Natural killer cell treated with Interleukin-12 subunit alpha and Interleukin-12 subunit beta and Interleukin-15 and Interleukin-18, amount 100 ng/mL, for 72 hours (primary cell): ENCODE data around the gene FGF1. TPM values are rescaled to one million over a fixed set of nuclear protein-coding genes. Genes with fewer than 3 reads are reported as not detected.

Experiments
- ATAC-seq, 2 donors: fragments of 150-1000 bp; cut with Tn5 transposase in 1 of 2; sonication (Bioruptor Pico), chemical (Tn5 transposase) in 1 of 2; 2 replicates each; pipeline ENCODE4 v1.10.0; 2021
- DNase-seq: peaks from one replicate; pipeline ENCODE4 v3.0.0; 2022; ENCODE audit warnings: low spot score
- H3K27ac Mint-ChIP-seq, 2 donors: 1 replicate in 1 of 2; 2 replicates in 1 of 2; pipeline ENCODE4 v1.8.0; 2022; ENCODE audit warnings: mixed read lengths in 2 of 2, mild to moderate bottlenecking in 1 of 2, moderate library complexity in 1 of 2
- H3K27me3 Mint-ChIP-seq, 2 donors: 1 replicate in 1 of 2; 2 replicates in 1 of 2; pipeline ENCODE4 v1.8.0; 2022; ENCODE audit warnings: mixed read lengths in 2 of 2
- H3K36me3 Mint-ChIP-seq: one replicate; pipeline ENCODE4 v1.8.0; 2022; ENCODE audit warnings: mixed read lengths
- H3K4me1 Mint-ChIP-seq, 2 donors: 1 replicate in 1 of 2; 2 replicates in 1 of 2; pipeline ENCODE4 v1.8.0; 2022; ENCODE audit warnings: low read depth in 2 of 2, mixed read lengths in 2 of 2, mild to moderate bottlenecking in 1 of 2
- H3K4me3 Mint-ChIP-seq: one replicate; pipeline ENCODE4 v1.8.0; 2022; ENCODE audit warnings: mixed read lengths
- H3K9me3 Mint-ChIP-seq: 2 replicates; pipeline ENCODE4 v1.8.0; 2022; ENCODE audit warnings: mixed read lengths
- total RNA-seq, 2 donors: library from RNA; stranded (reverse); gene quantifications; one replicate each; pipeline ENCODE4 v1.2.3, GENCODE V29; 2022

Gene FGF1
- total RNA-seq, 2 donors from 2014 or later: not detected

DNA sequence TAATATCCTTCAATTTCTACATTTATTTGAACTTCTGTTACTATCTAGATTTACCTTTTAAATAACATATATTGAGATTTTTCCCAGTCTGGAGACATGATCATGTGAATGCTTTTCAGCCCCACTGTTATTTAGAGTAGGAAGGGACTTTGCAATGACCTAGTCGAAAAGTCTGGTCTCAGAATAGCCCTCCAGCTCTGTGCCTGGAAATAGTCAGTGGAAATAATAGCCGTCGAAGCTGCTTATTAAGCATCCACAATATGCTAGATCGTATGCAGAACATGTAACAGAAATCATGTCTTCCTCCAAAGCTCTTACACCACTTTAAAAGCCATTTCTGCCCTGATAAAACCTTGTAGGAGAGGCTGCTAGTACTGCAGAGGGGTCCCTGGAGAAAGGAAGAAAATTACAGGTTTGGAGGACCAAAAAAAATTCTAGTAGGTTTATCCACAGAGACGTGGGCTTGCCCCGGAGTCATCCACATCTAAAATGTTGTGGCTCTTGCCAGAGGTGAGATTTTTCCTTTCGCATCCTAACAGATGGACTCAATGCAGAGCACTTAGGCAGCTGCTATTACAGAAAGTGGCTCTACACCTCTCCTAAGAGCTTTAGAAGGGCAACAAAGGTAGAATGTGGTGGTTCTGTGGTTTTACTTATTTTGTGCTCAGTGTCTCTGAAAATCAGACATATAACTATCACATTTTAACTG, 2.5 kb upstream of the FGF1 start:
- no peak for DNase-seq
- Mint-ChIP-seq H3K27ac (no peak overlapping the region), H3K4me1 (no peaks in the 10 kb centered on the region), H3K27me3 (peaks cover 17 to 34% of the 10 kb centered on the region in 2 donors), H3K4me3 (no peak overlapping the region), H3K9me3 (no peaks in the 10 kb centered on the region), H3K36me3 (no peaks in the 10 kb centered on the region)
- no peak for ATAC-seq

DNA sequence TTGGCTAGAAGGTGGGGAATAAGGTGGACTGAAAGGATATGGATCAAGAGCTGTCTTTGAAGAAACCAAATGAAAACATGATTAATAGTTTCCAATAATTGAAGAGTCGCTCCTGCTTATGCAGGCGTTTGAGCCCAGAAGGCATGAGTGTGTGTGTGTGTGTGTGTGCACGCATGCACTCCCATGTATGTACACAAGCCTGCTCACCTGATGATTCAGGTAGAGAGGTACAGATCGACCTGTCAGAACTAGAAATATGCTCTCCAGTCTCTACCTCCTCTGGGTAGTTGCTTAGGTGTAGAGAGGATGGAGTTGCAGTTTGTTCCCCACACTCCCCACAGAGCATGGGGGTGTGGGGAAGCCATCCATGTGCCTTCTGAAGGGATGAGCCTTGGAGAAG, 1.1 kb upstream of the FGF1 start:
- Mint-ChIP-seq H3K27me3 (peaks cover 19 to 34% of the 10 kb centered on the region in 2 donors), H3K27ac (no peak overlapping the region), H3K36me3 (no peaks in the 10 kb centered on the region), H3K4me1 (no peaks in the 10 kb centered on the region), H3K9me3 (no peaks in the 10 kb centered on the region), H3K4me3 (no peak overlapping the region)
- ATAC-seq (no peak), DNase-seq (no peak)

DNA sequence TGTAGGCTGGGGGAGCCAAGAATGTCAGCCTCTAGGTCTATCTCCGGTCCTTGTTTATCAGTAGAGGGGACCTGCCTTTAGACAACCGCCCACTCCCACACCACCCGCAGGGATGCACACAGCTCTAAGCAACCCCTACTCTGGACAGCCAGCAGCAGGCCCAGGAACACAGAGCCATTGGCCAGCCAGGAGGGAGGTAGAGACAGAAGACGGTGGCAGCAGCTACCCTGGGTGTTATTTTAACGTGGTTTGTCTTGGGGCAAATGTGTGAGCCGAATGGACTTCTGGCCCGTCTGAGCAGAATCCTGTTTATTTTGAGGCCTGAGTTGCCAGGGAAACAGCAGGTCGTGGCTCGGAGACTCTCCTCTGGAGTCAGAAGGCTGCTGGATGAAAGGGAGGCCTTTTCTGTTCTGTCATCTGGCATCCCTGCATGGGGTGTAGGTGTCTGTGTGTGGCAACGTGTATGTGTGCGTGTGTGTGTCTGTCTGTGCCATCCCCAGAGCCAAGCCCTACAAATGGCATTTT, 382 bp upstream of the FGF1 start:
- Mint-ChIP-seq H3K4me1 (no peaks in the 10 kb centered on the region), H3K27ac (no peak overlapping the region), H3K4me3 (no peak overlapping the region), H3K36me3 (no peaks in the 10 kb centered on the region), H3K27me3 (peaks cover 19 to 34% of the 10 kb centered on the region in 2 donors), H3K9me3 (no peaks in the 10 kb centered on the region)
- peak; percentile 29 to 55 for ATAC-seq
- DNase-seq: no peak

DNA sequence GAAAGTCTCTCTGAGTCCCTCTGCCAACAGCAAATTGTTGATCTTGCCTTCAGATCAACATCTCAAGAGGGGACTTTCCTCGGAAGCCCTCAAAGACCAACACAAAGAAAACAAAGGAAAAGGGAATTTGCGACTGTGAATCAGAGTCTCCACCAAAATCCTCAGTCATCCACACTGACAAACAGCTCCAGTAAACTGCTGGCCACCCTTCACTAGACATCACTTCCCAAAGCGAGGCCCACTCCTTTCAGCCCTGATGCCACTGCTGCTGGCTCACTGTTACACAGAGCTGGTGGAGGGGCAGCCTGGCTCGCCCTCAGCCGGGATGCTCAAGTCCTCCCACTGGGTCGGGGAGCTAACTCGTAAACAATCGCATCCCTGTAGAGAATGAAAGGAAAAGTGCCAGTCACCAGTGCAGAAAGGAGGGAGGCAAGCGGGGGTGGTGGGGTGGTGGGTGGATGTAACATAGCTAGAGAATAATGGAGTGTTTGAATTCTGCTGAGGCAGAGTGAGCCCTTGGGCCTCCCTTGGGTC, 1.3 kb downstream of the FGF1 start:
- Mint-ChIP-seq H3K36me3 (no peaks in the 10 kb centered on the region), H3K9me3 (no peaks in the 10 kb centered on the region), H3K27me3 (peaks cover 10 to 25% of the 10 kb centered on the region in 2 donors), H3K27ac (no peak overlapping the region), H3K4me3 (no peak overlapping the region), H3K4me1 (no peaks in the 10 kb centered on the region)
- ATAC-seq (peak in 1 of 2 donors; percentile 37), DNase-seq (no peak)

DNA sequence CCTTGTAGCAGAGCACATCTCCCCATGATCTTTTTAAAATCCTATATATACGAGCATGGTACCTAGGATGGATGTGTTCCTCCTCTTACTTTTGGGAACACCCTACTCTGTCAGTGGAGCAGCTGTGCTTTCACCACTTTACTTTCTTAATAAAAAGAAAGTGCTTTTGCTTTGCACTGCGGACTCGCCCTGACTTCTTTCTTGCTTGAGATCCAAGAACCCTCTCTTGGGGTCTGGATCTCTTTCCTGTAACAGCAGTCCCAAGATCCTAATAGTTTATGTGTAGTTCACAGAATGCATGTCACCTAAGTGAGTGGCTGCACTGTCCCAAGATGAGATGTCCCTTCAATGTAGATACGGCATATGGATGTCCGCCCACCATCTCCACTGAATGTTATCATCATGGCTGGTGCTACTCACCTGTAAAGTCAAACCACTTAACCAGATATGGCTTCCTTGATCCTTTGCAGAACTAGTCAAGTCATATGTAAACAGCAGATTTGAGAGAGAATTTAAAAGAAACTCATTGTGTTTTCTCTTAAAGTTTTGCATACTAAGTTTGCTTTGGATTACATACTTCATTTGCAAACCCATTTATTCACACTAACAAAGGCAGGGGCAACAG, 1.9 kb downstream of the FGF1 start:
- ATAC-seq (no peak), DNase-seq (no peak)
- Mint-ChIP-seq H3K9me3 (no peaks in the 10 kb centered on the region), H3K4me3 (no peak overlapping the region), H3K4me1 (no peaks in the 10 kb centered on the region), H3K27ac (no peak overlapping the region), H3K36me3 (no peaks in the 10 kb centered on the region), H3K27me3 (peaks cover 8 to 22% of the 10 kb centered on the region in 2 donors)

DNA sequence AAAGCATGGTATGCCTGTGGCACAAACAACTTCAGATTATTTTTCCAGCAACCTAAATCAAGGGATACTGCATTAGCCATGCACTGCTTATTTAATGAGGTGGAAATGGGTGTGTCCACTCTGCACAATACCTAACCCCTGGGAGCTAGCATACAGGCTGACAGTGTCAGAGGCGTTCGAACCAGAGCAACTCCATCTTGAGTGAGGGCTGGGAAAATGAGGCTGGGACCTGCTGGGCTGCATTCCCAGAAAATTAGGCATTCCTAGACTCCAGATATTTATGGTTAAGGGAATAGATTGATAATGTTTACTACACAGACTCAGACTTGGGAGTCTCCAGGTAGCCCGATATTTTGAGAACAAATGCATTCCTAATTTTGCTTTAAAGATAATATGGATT, 2.8 kb downstream of the FGF1 start:
- Mint-ChIP-seq H3K27ac (no peak overlapping the region), H3K27me3 (peaks cover 9 to 13% of the 10 kb centered on the region in 2 donors), H3K9me3 (no peaks in the 10 kb centered on the region), H3K4me3 (no peak overlapping the region), H3K4me1 (no peaks in the 10 kb centered on the region), H3K36me3 (no peaks in the 10 kb centered on the region)
- ATAC-seq (no peak), DNase-seq (no peak)

DNA sequence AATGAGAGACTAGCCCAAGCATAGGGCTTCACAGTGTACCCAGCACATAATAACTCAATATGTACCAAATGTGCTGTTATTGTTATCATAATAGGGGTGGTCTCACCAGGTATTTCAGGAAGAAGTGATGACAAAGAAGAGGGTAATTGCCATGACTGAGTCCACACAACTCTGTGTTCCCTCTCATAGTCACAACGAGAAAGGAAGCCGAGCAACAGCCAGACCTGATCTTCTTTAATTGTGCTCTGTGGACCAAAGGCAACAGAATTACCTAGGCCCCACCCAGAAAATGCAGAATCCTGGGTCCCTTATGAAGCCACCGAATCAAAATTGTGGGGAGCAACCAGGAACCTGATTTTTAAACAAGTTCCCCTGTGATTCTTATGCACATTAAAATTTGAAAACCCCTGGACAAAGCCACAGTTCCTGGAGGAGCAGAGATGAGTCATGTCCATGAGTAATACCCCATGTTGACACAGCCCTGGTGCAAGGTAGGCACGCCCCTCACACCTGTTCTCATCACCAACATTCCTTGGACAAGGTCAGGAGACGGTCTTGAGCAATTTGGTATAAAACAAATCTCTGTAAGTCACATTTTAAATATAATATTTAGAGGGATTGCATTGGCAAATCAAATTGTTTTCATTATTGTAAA, 5.2 kb downstream of the FGF1 start:
- Mint-ChIP-seq H3K9me3 (no peaks in the 10 kb centered on the region), H3K36me3 (no peaks in the 10 kb centered on the region), H3K4me3 (no peak overlapping the region), H3K4me1 (no peaks in the 10 kb centered on the region), H3K27me3 (peaks cover 0 to 11% of the 10 kb centered on the region in 2 donors), H3K27ac (no peak overlapping the region)
- ATAC-seq (no peak), DNase-seq (no peak)

DNA sequence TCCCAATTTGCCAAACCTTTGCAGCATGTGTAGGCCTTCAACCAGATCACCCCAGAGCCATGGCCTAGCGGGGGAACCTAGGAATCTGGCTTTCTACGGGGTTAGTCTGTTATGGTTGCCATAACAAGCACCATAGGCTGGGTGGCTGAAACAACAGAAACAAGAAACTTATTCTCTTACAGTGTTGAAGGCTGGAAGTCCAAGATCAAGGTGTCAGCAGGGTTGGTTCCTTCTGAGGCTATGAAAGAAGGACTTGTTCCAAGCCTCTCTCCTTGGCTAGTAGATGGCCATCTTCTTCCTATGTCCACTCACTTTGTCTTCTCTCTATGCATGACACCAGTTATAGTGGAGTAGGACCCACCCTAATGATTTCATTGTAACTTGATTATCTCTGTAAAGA, 6.1 kb downstream of the FGF1 start:
- H3K4me3 Mint-ChIP-seq: no peak overlapping the region
- no peaks in the 10 kb centered on the region for H3K9me3 Mint-ChIP-seq
- ATAC-seq: no peak
- no peak overlapping the region for H3K27ac Mint-ChIP-seq
- peaks cover 0 to 9% of the 10 kb centered on the region in 2 donors for H3K27me3 Mint-ChIP-seq
- DNase-seq: no peak
- no peaks in the 10 kb centered on the region for H3K36me3 Mint-ChIP-seq
- H3K4me1 Mint-ChIP-seq: no peaks in the 10 kb centered on the region

DNA sequence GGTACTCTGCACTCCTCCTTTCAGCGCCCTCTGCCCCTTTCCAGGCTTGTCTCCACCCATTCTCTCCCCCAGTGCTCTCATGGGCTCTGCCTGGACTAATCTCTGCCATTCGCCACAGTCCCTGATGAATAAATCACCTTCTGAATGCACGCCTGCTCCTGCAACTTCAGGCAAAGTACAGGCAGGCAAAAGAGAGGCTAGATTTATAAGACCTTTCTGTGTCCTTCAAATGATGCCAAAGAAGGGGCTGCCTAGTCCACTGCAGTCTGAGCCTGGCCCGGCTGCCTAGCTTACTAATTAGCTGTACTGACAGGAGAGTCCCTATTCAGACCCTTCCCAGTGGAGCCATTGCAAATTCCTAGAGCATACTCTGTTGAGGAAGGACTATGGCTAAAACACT, 7.4 kb downstream of the FGF1 start:
- no peak overlapping the region for H3K4me3 Mint-ChIP-seq
- H3K9me3 Mint-ChIP-seq: no peaks in the 10 kb centered on the region
- H3K27ac Mint-ChIP-seq: no peak overlapping the region
- H3K36me3 Mint-ChIP-seq: no peaks in the 10 kb centered on the region
- DNase-seq (no peak), ATAC-seq (no peak)
- peaks cover 0 to 9% of the 10 kb centered on the region in 2 donors for H3K27me3 Mint-ChIP-seq
- no peaks in the 10 kb centered on the region for H3K4me1 Mint-ChIP-seq

DNA sequence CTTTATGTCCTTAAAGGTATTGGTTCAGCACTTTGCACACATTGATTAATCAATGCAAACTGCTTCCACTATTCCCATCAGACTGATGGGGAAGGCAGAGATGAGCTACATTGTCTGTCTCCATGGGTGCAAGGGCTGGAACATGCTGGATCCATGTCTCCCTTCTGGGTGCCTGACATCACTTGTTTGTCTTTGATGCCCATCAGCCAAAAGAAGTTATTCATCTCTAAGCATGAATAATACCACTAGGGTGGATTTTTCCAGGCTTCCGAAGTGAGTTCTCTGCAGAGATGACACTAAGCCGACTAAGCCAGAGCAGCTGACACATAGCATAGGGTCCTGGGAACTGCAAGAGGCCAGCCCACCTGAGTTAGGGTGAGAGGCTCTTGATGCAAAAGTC, 8.7 kb downstream of the FGF1 start:
- peaks cover 0 to 7% of the 10 kb centered on the region in 2 donors for H3K27me3 Mint-ChIP-seq

DNA sequence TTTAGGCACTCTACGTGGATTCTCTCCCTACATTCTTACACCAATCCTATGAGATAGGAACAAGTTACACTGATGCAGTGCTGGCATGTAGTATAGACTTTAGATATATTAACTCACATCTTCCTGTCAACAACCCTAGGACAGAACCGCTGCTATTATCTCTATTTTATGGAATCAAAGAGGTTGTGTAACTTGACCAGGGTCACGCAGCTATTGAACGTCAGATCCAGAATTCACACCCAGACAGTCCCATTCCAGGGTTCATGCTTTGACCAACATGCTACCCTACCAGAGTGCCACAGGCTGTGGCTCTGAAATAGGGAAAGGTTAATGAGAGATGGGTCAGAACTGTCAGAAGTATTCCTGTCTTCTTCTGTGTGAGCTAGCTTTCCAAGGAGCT, 9.6 kb downstream of the FGF1 start:
- no peaks in the 10 kb centered on the region for H3K4me1 Mint-ChIP-seq
- no peaks in the 10 kb centered on the region for H3K36me3 Mint-ChIP-seq
- DNase-seq (no peak), ATAC-seq (no peak)
- H3K27ac Mint-ChIP-seq: no peak overlapping the region
- H3K27me3 Mint-ChIP-seq: peaks cover 0 to 7% of the 10 kb centered on the region in 2 donors
- no peaks in the 10 kb centered on the region for H3K9me3 Mint-ChIP-seq
- no peak overlapping the region for H3K4me3 Mint-ChIP-seq

More for the DNA sequence above, 8.7 kb downstream of the FGF1 start:
- Mint-ChIP-seq H3K4me3 (no peak overlapping the region), H3K36me3 (no peaks in the 10 kb centered on the region), H3K4me1 (no peaks in the 10 kb centered on the region), H3K9me3 (no peaks in the 10 kb centered on the region), H3K27ac (no peak overlapping the region)
- no peak for DNase-seq
- ATAC-seq: no peak

DNA sequence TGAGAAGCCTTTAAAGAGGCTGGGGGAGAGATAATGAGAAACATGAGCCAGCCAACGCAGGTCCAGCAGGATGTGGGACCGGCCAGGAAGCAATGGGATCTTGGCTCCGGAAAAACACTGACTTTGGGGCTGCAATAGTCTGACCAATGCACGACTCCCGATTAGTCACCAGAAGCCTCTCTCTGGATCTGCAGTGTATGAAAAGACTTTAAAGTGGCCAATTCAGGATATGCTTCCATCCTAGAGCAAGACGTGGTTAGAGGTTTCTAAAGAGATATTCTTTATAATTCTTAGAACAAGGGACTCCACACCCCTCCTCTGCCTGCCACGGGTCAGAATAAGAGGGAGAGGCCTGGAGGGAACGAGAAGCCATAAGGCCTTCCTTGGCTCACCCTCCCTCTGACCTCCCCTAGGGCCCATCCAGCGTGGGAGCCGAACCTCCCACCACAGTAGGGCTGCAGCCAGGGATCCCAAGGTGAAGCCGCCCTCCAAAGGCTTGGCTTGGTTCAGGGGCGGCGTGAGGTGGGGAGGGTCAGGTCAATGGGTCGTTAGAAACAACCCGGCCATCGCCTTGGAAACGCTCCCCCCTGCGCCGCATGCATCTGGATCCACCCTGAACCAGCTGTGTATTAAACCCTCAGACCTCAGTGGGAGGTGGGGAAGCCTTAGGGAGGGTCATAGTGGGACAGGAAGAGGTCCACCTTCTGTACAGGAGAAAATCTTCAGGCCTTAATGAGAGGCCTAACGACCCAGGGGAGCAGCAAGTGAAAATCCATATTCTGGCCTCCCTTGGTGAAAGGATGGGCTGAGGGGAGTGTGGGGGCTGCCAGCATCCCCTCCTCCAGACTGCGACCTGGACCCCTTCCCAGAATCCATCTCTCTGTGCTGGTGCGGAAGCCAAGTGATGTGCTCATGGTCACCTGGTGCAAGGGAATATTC, 11.1 kb downstream of the FGF1 start:
- H3K36me3 Mint-ChIP-seq: no peaks in the 10 kb centered on the region
- ATAC-seq (peak in 1 of 2 donors; percentile 21), DNase-seq (no peak)

DNA sequence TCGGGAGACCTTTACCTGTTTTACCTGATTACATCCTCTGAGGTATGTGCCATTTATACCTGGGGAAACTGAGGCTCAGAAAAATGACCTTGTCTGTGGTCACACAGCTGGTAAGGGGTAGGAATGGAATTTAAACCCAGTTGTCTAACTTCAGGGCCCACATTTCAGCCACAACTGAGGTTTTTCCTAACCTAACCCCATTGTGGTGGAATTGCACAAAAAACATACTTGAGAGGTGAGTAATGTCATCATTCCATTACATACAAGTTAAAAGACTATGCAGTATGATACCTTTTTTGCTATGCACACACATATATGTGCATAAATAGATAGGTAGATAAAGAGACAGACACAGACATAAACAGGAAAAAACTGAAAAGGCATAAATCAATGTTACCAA, 14.1 kb downstream of the FGF1 start:
- Mint-ChIP-seq H3K36me3 (no peaks in the 10 kb centered on the region), H3K4me1 (no peaks in the 10 kb centered on the region), H3K27me3 (peaks cover 0 to 3% of the 10 kb centered on the region in 2 donors), H3K9me3 (no peaks in the 10 kb centered on the region), H3K4me3 (no peak overlapping the region), H3K27ac (no peak overlapping the region)
- DNase-seq (no peak), ATAC-seq (no peak)

More for the DNA sequence above, 11.1 kb downstream of the FGF1 start:
- H3K27me3 Mint-ChIP-seq: peaks cover 0 to 7% of the 10 kb centered on the region in 2 donors
- no peaks in the 10 kb centered on the region for H3K4me1 Mint-ChIP-seq
- no peaks in the 10 kb centered on the region for H3K9me3 Mint-ChIP-seq
- no peak overlapping the region for H3K27ac Mint-ChIP-seq
- no peak overlapping the region for H3K4me3 Mint-ChIP-seq
